DND-41 (cell line): ENCODE measurements around the gene NPR1.
A peak's percentile ranks its signal among the peaks of the same experiment; 100 is the strongest.

Source experiments
- ATAC-seq: fragments of 200-7000 bp; cut with Tn5 transposase; 3 replicates; pipeline ENCODE4 v1.9.1; 2021; ENCODE audit warnings: low read depth; ENCODE audit not compliant: insufficient read depth
- DNase-seq: peaks from one replicate; pipeline ENCODE4 v3.0.0-alpha.2; 2020
- H2AFZ ChIP-seq: 2 replicates; pipeline ENCODE4 v1.6.0; 2012; ENCODE audit warnings: low read depth, low read length
- H3K27ac ChIP-seq: 2 replicates; pipeline ENCODE4 v1.5.1; 2012; ENCODE audit warnings: low read length, inconsistent platforms
- H3K27me3 ChIP-seq: fragments of 200-600 bp; sonication (generic); 2 replicates; pipeline ENCODE4 v1.6.0; 2012; ENCODE audit warnings: low read length, mild to moderate bottlenecking, inconsistent platforms; ENCODE audit not compliant: insufficient read depth, poor library complexity
- H3K36me3 ChIP-seq: 2 replicates; pipeline ENCODE4 v1.5.1; 2012; ENCODE audit warnings: low read length, inconsistent platforms; ENCODE audit not compliant: insufficient read depth
- H3K4me1 ChIP-seq: 2 replicates; pipeline ENCODE4 v1.5.1; 2012; ENCODE audit warnings: mild to moderate bottlenecking, low read length; ENCODE audit not compliant: insufficient read depth
- H3K4me2 ChIP-seq: 2 replicates; pipeline ENCODE4 v1.6.0; 2012; ENCODE audit warnings: mild to moderate bottlenecking, moderate library complexity, low read length, inconsistent platforms; ENCODE audit not compliant: insufficient read depth
- H3K4me3 ChIP-seq, 2 experiments: fragments of 200-600 bp in 1 of 2; shearing (Covaris generic) in 1 of 2; 2 replicates each; pipeline ENCODE4 v1.5.1; 2012 to 2016; ENCODE audit warnings: inconsistent platforms in 2 of 2, low read length in 2 of 2, mild to moderate bottlenecking in 2 of 2, low read depth in 1 of 2, moderate library complexity in 1 of 2
- H3K79me2 ChIP-seq: 2 replicates; pipeline ENCODE4 v1.6.0; 2012; ENCODE audit warnings: low read length, inconsistent platforms; ENCODE audit not compliant: insufficient read depth
- H3K9ac ChIP-seq: 2 replicates; pipeline ENCODE4 v1.6.0; 2012; ENCODE audit warnings: low read depth, mild to moderate bottlenecking, inconsistent platforms, low read length, moderate library complexity
- H3K9me3 ChIP-seq: 2 replicates; pipeline ENCODE4 v1.5.1; 2012; ENCODE audit warnings: low read length, moderate library complexity, mild to moderate bottlenecking, inconsistent platforms; ENCODE audit not compliant: insufficient read depth, severe bottlenecking
- H4K20me1 ChIP-seq: 2 replicates; pipeline ENCODE4 v1.6.0; 2012; ENCODE audit warnings: low read length; ENCODE audit not compliant: insufficient read depth
- EZH2 ChIP-seq: IDR thresholded peaks from 3 replicates; pipeline ENCODE4 v1.6.1; 2012; ENCODE audit warnings: borderline replicate concordance, low read depth, mild to moderate bottlenecking, moderate library complexity, low read length, inconsistent platforms; ENCODE audit not compliant: severe bottlenecking
- TF ChIP-seq, protein P1 (sequence below): IDR thresholded peaks from 2 replicates; pipeline ENCODE4 v1.5.1; 2012; ENCODE audit warnings: borderline replicate concordance, low read length, moderate library complexity, mild to moderate bottlenecking; ENCODE audit not compliant: poor library complexity, severe bottlenecking; ENCODE audit errors: extremely low read depth

Gene NPR1

DNA sequence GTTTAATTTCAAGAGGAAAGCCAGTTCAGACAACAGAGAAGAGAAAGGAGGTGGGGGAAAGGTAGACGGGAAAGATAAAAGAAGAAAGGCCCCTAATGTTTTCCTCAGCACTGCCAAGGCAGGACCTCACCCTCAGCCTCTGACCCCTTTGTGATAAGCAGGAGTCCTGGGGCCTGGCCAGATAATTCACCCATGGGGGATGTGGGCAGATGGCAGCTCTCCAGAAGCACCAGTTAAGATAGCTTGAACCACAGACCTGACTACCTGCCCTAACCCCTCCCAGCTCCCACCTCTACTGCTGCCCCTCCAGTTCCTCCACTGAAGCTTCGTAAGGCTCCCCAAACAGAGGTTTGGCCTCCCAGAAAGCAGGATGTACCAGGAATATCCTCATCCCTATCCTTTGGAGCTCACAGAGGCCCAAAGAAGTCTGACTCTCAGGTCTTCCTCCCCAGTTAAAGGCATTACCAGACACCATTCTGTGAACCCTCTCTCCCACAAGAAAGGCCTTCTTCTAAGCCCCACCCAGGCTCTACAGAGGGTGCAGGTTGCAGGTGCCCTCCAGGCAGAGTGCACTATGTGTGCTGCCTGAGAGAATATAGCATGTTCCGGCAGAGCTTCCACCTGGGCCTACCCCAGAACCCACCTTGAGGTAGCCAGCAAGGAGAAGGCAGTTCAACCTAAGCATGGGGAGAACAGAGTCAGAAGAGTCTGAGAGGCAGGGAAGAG, 29.2 kb upstream of the NPR1 start:
- H3K9ac ChIP-seq, result no peak overlapping the region
- ATAC-seq, result peak; percentile 44

DNA sequence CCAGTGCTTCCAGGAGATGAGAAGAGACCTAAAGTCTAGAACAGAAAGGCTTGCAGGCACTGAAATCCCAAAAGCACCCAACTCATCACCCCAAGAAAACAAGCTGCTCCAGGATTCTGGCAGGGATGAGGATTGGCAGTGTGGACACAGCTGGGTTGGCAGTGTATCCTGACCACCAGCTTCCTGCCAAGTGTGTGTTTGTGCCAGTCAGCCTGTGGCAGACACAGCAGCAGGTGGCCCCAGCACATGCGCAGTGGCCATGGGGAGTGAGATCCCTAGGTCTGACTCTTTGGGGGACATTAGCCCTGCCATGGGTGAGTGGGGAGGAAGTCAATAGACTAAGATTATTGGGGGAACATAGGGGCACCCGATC, 28.6 kb upstream of the NPR1 start:
- no peak overlapping the region for H3K4me2 ChIP-seq

More for the DNA sequence above, 29.2 kb upstream of the NPR1 start:
- peaks cover 11% of the 10 kb centered on the region; the same call in 1 of the 2 replicates for H4K20me1 ChIP-seq
- H3K4me2 ChIP-seq, result no peak overlapping the region
- H3K27ac ChIP-seq, result no peak overlapping the region
- H2AFZ ChIP-seq, result no peak overlapping the region
- no peaks in the 10 kb centered on the region for H3K79me2 ChIP-seq
- no peaks in the 10 kb centered on the region for H3K27me3 ChIP-seq
- no peak for DNase-seq
- TF ChIP-seq, protein P1, sequence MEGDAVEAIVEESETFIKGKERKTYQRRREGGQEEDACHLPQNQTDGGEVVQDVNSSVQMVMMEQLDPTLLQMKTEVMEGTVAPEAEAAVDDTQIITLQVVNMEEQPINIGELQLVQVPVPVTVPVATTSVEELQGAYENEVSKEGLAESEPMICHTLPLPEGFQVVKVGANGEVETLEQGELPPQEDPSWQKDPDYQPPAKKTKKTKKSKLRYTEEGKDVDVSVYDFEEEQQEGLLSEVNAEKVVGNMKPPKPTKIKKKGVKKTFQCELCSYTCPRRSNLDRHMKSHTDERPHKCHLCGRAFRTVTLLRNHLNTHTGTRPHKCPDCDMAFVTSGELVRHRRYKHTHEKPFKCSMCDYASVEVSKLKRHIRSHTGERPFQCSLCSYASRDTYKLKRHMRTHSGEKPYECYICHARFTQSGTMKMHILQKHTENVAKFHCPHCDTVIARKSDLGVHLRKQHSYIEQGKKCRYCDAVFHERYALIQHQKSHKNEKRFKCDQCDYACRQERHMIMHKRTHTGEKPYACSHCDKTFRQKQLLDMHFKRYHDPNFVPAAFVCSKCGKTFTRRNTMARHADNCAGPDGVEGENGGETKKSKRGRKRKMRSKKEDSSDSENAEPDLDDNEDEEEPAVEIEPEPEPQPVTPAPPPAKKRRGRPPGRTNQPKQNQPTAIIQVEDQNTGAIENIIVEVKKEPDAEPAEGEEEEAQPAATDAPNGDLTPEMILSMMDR, result no peak
- no peak for TF ChIP-seq EZH2
- no peak overlapping the region for H3K4me3 ChIP-seq
- no peaks in the 10 kb centered on the region for H3K4me1 ChIP-seq
- peaks cover 32% of the 10 kb centered on the region for H3K36me3 ChIP-seq
- H3K9me3 ChIP-seq, result no peaks in the 10 kb centered on the region

DNA sequence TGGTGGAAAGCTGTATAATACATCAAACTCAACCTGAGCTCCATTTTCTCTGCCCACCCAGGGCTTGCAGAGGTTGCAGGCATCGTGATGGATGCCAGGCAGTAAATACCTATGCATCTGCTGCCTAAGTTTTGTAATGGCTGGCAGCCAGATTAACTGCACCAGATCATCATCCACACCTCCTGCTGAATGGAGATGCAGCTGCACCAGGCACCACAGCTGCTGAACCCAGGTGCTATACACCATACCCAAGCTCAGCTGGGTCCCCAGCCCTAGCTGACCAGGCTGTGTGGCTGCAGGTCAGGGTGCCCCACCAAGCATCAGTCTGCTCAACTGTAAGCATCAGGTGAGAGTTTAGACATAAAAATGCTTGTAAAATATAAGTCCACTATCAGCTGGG, 26.7 kb upstream of the NPR1 start:
- no peak for ATAC-seq

More for the DNA sequence above, 28.6 kb upstream of the NPR1 start:
- ATAC-seq, result 0 out of 3 replicates have a peak, but pooled peaks have one; percentile 18
- no peak for DNase-seq
- H3K9ac ChIP-seq, result no peak overlapping the region
- peaks cover 27% of the 10 kb centered on the region for H3K36me3 ChIP-seq
- H3K4me3 ChIP-seq, result no peak overlapping the region
- H3K4me1 ChIP-seq, result no peaks in the 10 kb centered on the region
- no peaks in the 10 kb centered on the region for H3K27me3 ChIP-seq
- no peaks in the 10 kb centered on the region for H3K9me3 ChIP-seq
- H2AFZ ChIP-seq, result no peak overlapping the region
- peaks cover 9% of the 10 kb centered on the region; the same call in 1 of the 2 replicates for H4K20me1 ChIP-seq
- TF ChIP-seq, protein P1, result no peak
- no peak for TF ChIP-seq EZH2
- no peak overlapping the region for H3K27ac ChIP-seq
- H3K79me2 ChIP-seq, result no peaks in the 10 kb centered on the region

More for the DNA sequence above, 26.7 kb upstream of the NPR1 start:
- Histone ChIP-seq H4K20me1 (0 out of 2 replicates have a peak, but pooled peaks cover 3% of the 10 kb centered on the region), H3K4me1 (no peaks in the 10 kb centered on the region), H3K9ac (no peak overlapping the region), H3K27ac (no peak overlapping the region), H3K4me3 (no peak overlapping the region), H3K4me2 (no peak overlapping the region), H3K27me3 (no peaks in the 10 kb centered on the region), H3K79me2 (no peaks in the 10 kb centered on the region), H3K9me3 (no peaks in the 10 kb centered on the region), H3K36me3 (peaks cover 8% of the 10 kb centered on the region; the same call in 1 of the 2 replicates), H2AFZ (no peak overlapping the region)
- DNase-seq, result no peak
- TF ChIP-seq, protein P1, result no peak
- no peak for TF ChIP-seq EZH2
